Measurements from ENCODE around the gene CHPT1. TPM values are rescaled to one million over a fixed set of nuclear protein-coding genes. Genes with fewer than 3 reads are reported as not detected.

CHPT1 gene
- total and polyA plus RNA-seq, 2 of the 13 experiments (the other 11 are each of a cell fraction or from before 2014, with no cell fraction given): 117 to 178 TPM

GRCh38 chr12:101697930-101698799 is 725 bp downstream of the CHPT1 start (continued):
- TF ChIP-seq BCL6 (CRISPR knock-in tag; IDR thresholded peaks at IDR 0.05): peak; percentile 57
- TF ChIP-seq FOXO4 (CRISPR knock-in tag; conservative IDR thresholded peaks at IDR 0.05): no peak
- TF ChIP-seq EP300 (IDR thresholded peaks at IDR 0.05; ENCODE audit: low read depth in 2 of 2, low read length in 2 of 2): peak in 1 of 2 experiments; percentile 27; a peak in 1 of 4 replicates
- TF ChIP-seq EP300 (CRISPR knock-in tag; IDR thresholded peaks at IDR 0.05; ENCODE audit: borderline replicate concordance): 0 out of 2 replicates have a peak, but pooled peaks have one; percentile 12
- no peak for TF ChIP-seq ZNF431 (CRISPR knock-in tag; IDR thresholded peaks at IDR 0.05; ENCODE audit: borderline replicate concordance, low read depth)
- TF ChIP-seq CTCF (CRISPR knock-in tag; IDR thresholded peaks at IDR 0.05): no peak
- TF ChIP-seq FOXP1 (IDR thresholded peaks at IDR 0.05): no peak
- no peak for TF ChIP-seq FOXP1 (CRISPR knock-in tag; IDR thresholded peaks at IDR 0.05)
- TF ChIP-seq NCOA1 (CRISPR knock-in tag; IDR thresholded peaks at IDR 0.05): no peak
- peak; percentile 52 for TF ChIP-seq ZMYM4 (CRISPR knock-in tag; IDR thresholded peaks at IDR 0.05)
- peak; percentile 71 for TF ChIP-seq ZC3H13 (CRISPR knock-in tag; IDR thresholded peaks at IDR 0.05)
- TF ChIP-seq TCF7 (IDR thresholded peaks at IDR 0.05; ENCODE audit: low read depth): 0 out of 2 replicates have a peak, but pooled peaks have one; percentile 37
- no peak for TF ChIP-seq IRF9 (CRISPR knock-in tag; IDR thresholded peaks at IDR 0.05; ENCODE audit: borderline replicate concordance)
- no peak for TF ChIP-seq PHB2 (IDR thresholded peaks at IDR 0.05; ENCODE audit: partially characterized antibody)
- no peak for TF ChIP-seq ZKSCAN5 (CRISPR knock-in tag; IDR thresholded peaks at IDR 0.05)
- TF ChIP-seq POLR2A (IDR thresholded peaks at IDR 0.05; ENCODE audit: insufficient read depth in 1 of 2, low read depth in 2 of 2, low read length in 2 of 2): peak in 1 of 2 experiments; percentile 2; a peak in 2 of 4 replicates
- no peak for TF ChIP-seq ELF1 (CRISPR knock-in tag; IDR thresholded peaks at IDR 0.05)
- TF ChIP-seq CSRNP1 (CRISPR knock-in tag; IDR thresholded peaks at IDR 0.05): no peak
- TF ChIP-seq RNF219 (CRISPR knock-in tag; IDR thresholded peaks at IDR 0.05): no peak
- TF ChIP-seq KMT2B (CRISPR knock-in tag; IDR thresholded peaks at IDR 0.05): no peak
- no peak for TF ChIP-seq EEA1 (CRISPR knock-in tag; IDR thresholded peaks at IDR 0.05; ENCODE audit: borderline replicate concordance)
- TF ChIP-seq ZFX (CRISPR knock-in tag; IDR thresholded peaks at IDR 0.05; ENCODE audit: low read depth): peak; percentile 39; the same call in 1 of the 2 replicates
